OCI-LY3 (cell line): ENCODE results near the gene CACNG4.

Source experiments
- EZH2phosphoT487 ChIP-seq: fragments of 200-600 bp; shearing (Covaris generic); IDR thresholded peaks from 2 replicates; pipeline ENCODE4 v1.6.1; 2018; ENCODE audit warnings: antibody characterized with exemption, mixed run types, low read depth
- TF ChIP-seq, protein P1 (sequence below): fragments of 200-600, 300-600 bp; sonication (generic); IDR thresholded peaks from 2 replicates; pipeline ENCODE4 v1.5.1; 2014; ENCODE audit warnings: antibody characterized with exemption, low read length, low read depth

DNA sequence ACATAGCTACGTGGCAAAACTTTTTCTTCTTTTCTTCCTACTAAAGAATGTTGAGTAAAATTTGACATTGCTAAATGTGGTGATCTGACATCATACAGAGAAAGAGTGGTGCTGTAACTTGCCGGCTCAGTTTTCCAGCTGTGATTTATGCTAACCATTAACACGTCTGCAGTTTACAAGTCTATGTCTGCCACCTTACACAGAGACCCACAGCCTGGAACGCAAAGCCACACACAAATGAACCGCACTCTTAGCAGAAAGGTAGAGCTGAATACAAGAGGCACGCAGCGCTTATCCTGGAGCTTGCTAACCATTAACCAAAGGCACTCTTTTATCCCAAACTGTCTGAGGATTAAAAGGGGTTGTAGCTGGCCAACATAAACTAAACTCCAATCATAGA lies 111.8 kb downstream of the CACNG4 start:
- TF ChIP-seq, protein P1, sequence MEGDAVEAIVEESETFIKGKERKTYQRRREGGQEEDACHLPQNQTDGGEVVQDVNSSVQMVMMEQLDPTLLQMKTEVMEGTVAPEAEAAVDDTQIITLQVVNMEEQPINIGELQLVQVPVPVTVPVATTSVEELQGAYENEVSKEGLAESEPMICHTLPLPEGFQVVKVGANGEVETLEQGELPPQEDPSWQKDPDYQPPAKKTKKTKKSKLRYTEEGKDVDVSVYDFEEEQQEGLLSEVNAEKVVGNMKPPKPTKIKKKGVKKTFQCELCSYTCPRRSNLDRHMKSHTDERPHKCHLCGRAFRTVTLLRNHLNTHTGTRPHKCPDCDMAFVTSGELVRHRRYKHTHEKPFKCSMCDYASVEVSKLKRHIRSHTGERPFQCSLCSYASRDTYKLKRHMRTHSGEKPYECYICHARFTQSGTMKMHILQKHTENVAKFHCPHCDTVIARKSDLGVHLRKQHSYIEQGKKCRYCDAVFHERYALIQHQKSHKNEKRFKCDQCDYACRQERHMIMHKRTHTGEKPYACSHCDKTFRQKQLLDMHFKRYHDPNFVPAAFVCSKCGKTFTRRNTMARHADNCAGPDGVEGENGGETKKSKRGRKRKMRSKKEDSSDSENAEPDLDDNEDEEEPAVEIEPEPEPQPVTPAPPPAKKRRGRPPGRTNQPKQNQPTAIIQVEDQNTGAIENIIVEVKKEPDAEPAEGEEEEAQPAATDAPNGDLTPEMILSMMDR = no peak
- no peak for TF ChIP-seq EZH2phosphoT487
